Panc1 (cell line): ENCODE data around the gene CEP55.

Experiments
- POLR2AphosphoS5 ChIP-seq: IDR thresholded peaks from 2 replicates; pipeline ENCODE4 v1.6.1; 2012; ENCODE audit warnings: mild to moderate bottlenecking, low read depth, low read length, moderate library complexity
- REST ChIP-seq, 2 experiments: IDR thresholded peaks; 2 replicates each; pipeline ENCODE4 v1.6.1; 2011 to 2012; ENCODE audit warnings: low read depth in 2 of 2, control low read depth in 1 of 2, low read length in 1 of 2, mild to moderate bottlenecking in 1 of 2, moderate library complexity in 1 of 2; ENCODE audit not compliant: insufficient read depth in 1 of 2
- TF ChIP-seq, protein P1 (sequence below): fragments of 450-650 bp; IDR thresholded peaks from 2 replicates; pipeline ENCODE4 v1.5.1; 2017; ENCODE audit warnings: mild to moderate bottlenecking

- TF ChIP-seq, protein P1, sequence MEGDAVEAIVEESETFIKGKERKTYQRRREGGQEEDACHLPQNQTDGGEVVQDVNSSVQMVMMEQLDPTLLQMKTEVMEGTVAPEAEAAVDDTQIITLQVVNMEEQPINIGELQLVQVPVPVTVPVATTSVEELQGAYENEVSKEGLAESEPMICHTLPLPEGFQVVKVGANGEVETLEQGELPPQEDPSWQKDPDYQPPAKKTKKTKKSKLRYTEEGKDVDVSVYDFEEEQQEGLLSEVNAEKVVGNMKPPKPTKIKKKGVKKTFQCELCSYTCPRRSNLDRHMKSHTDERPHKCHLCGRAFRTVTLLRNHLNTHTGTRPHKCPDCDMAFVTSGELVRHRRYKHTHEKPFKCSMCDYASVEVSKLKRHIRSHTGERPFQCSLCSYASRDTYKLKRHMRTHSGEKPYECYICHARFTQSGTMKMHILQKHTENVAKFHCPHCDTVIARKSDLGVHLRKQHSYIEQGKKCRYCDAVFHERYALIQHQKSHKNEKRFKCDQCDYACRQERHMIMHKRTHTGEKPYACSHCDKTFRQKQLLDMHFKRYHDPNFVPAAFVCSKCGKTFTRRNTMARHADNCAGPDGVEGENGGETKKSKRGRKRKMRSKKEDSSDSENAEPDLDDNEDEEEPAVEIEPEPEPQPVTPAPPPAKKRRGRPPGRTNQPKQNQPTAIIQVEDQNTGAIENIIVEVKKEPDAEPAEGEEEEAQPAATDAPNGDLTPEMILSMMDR = no peak
- no peak for TF ChIP-seq POLR2AphosphoS5
- TF ChIP-seq REST (IDR thresholded peaks at IDR 0.05; ENCODE audit: insufficient read depth in 1 of 2, low read depth in 2 of 2, low read length in 1 of 2) = no peak
Measured at GRCh38 chr10:93554316-93554663, 57.9 kb downstream of the CEP55 start.
